Measurements from ENCODE around the gene ACVR1B. TPM values are rescaled to one million over a fixed set of nuclear protein-coding genes. Genes with fewer than 3 reads are reported as not detected.

The ACVR1B gene
- total and polyA plus RNA-seq, 2 of the 8 experiments (the other 6 are each of a cell fraction or from before 2014, with no cell fraction given) = 16.0 to 19.2 TPM

DNA sequence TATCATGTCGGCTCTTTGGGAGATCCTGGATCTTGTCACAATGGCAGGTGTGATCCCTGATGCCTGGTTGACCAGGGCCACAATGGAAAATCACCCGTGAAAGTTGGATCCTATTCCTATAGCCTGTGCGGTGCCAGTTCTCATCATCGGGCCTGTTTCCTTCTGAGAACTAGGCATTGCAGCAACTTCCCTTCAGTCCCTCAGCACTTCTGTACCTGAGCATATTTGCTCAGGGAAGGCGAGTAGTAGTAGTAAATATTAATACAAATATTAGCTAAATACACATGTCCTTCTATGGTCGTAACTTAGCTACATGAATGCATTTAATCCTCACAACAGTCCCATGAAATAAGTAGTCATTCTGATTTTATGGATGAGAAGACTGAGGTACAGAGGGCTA, 33.2 kb downstream of the ACVR1B start:
- Histone ChIP-seq H2AK5ac (ENCODE audit: low read depth, low read length) (no peak overlapping the region), H2BK15ac (ENCODE audit: low read length) (no peak overlapping the region), H2BK12ac (ENCODE audit: low read depth, low read length) (no peak overlapping the region), H3K27me3 (replicated peaks in 1 of 4; ENCODE audit: control insufficient read depth in 3 of 4, extremely low read depth in 1 of 4, insufficient read depth in 3 of 4, low read length in 3 of 4) (no peaks in the 10 kb centered on the region), H3K9ac (replicated peaks in 1 of 4; ENCODE audit: extremely low read depth in 1 of 4, low read depth in 3 of 4, low read length in 3 of 4) (no peak overlapping the region), H3K18ac (ENCODE audit: extremely low read depth, low read length) (no peak overlapping the region), H2AFZ (ENCODE audit: low read length) (no peak overlapping the region), H3K56ac (replicated peaks; ENCODE audit: insufficient read length, low read depth, low read length) (no peak overlapping the region), H3K9me3 (ENCODE audit: insufficient read depth in 2 of 2, low read depth in 1 of 2, low read length in 1 of 2) (no peaks in the 10 kb centered on the region), H3K79me1 (ENCODE audit: low read depth, low read length) (no peaks in the 10 kb centered on the region), H2BK5ac (ENCODE audit: low read depth, low read length) (no peak overlapping the region), H3K23ac (ENCODE audit: insufficient read length) (no peak overlapping the region), H4K20me1 (replicated peaks in 1 of 2; ENCODE audit: control insufficient read depth in 1 of 2, insufficient read depth in 2 of 2, low read length in 2 of 2) (peaks cover 0 to 5% of the 10 kb centered on the region in 2 experiments), H3K4ac (replicated peaks; ENCODE audit: insufficient read length, low read depth, low read length) (no peak overlapping the region), H3K4me1 (replicated peaks in 1 of 4; ENCODE audit: control insufficient read depth in 3 of 4, insufficient read depth in 4 of 4, low read length in 3 of 4) (no peaks in the 10 kb centered on the region), H3K14ac (ENCODE audit: insufficient read length) (no peak overlapping the region), H3K27ac (ENCODE audit: low read depth, low read length) (no peak overlapping the region), H2BK20ac (ENCODE audit: low read length) (no peak overlapping the region), H4K5ac (ENCODE audit: insufficient read length, low read depth, low read length) (no peak overlapping the region), H3K79me2 (ENCODE audit: control insufficient read depth in 1 of 2, insufficient read depth in 2 of 2, low read length in 2 of 2) (no peaks in the 10 kb centered on the region), H3K23me2 (ENCODE audit: low read depth, low read length) (no peaks in the 10 kb centered on the region), H4K91ac (replicated peaks; ENCODE audit: insufficient read length, low read length) (no peak overlapping the region), H2BK120ac (replicated peaks; ENCODE audit: low read depth, low read length) (no peak overlapping the region), H4K8ac (ENCODE audit: extremely low read depth, insufficient read depth, low read length) (no peak overlapping the region), H3K4me2 (ENCODE audit: insufficient read depth in 1 of 2, low read depth in 2 of 2, low read length in 2 of 2) (no peak overlapping the region), H3K4me3 (ENCODE audit: extremely low read depth in 1 of 4, insufficient read depth in 2 of 4, low read depth in 3 of 4, low read length in 4 of 4) (no peak overlapping the region), H3K36me3 (ENCODE audit: control insufficient read depth in 2 of 4, insufficient read depth in 4 of 4, low read length in 3 of 4) (peaks cover 3 to 16% (median 12%) of the 10 kb centered on the region in 4 experiments)
- POLR2A ChIA-PET (ENCODE audit: partially characterized antibody) = interaction anchor here (0.6 to 1.0 kb wide), 3 partner anchors 9 to 305 kb away, joined by 3 to 5 read pairs (median 3); no protein-coding TSS in a partner anchor
- no peak for FAIRE-seq
- DNase-seq (ENCODE audit: low read depth in 1 of 2, low spot score in 2 of 2) = no peak
- TF ChIP-seq ATF2 (IDR thresholded peaks at IDR 0.05; ENCODE audit: low read length) (no peak), CREB1 (IDR thresholded peaks at IDR 0.05) (no peak), KDM1A (IDR thresholded peaks at IDR 0.05; ENCODE audit: borderline replicate concordance, low read length) (no peak), BCL11A (IDR thresholded peaks at IDR 0.05; ENCODE audit: low read depth in 2 of 2, low read length in 2 of 2) (no peak), CHD2 (IDR thresholded peaks at IDR 0.05; ENCODE audit: low read length) (no peak), RNF2 (IDR thresholded peaks at IDR 0.05; ENCODE audit: borderline replicate concordance, low read depth, low read length, missing control alignments, poor library complexity, severe bottlenecking) (no peak), JUN (IDR thresholded peaks at IDR 0.05; ENCODE audit: low read depth, low read length) (no peak), ASH2L (IDR thresholded peaks at IDR 0.05; ENCODE audit: low read length) (no peak), TCF12 (IDR thresholded peaks at IDR 0.05; ENCODE audit: low read depth, low read length) (no peak), CTBP2 (IDR thresholded peaks at IDR 0.05; ENCODE audit: borderline replicate concordance, insufficient read depth, insufficient read length, low read length) (no peak)
- CTCF ChIA-PET (ENCODE audit: partially characterized antibody) = interaction anchor here (0.9 to 38.2 kb wide), 10 partner anchors 10 to 90 kb away, joined by 3 to 1249 read pairs (median 10); no protein-coding TSS in a partner anchor
- 94% methylated on average over 6 of the region's 6 CpGs; no CpG with 5 or more reads in 1 of the 2 experiments for WGBS, 2 experiments (ENCODE audit: extremely low coverage in 1 of 2, insufficient coverage in 1 of 2, insufficient read length in 1 of 2, insufficient replicate concordance in 2 of 2, low coverage in 1 of 2, low lambda C conversion rate in 2 of 2, missing lambda C conversion rate in 1 of 2)
